ENCODE data around the gene PRLR. TPM values are rescaled to one million over a fixed set of nuclear protein-coding genes. Genes with fewer than 3 reads are reported as not detected.

The PRLR gene
- total and polyA plus RNA-seq, 2 of the 13 experiments (the other 11 are each of a cell fraction or from before 2014, with no cell fraction given) = 12.2 to 13.3 TPM

DNA sequence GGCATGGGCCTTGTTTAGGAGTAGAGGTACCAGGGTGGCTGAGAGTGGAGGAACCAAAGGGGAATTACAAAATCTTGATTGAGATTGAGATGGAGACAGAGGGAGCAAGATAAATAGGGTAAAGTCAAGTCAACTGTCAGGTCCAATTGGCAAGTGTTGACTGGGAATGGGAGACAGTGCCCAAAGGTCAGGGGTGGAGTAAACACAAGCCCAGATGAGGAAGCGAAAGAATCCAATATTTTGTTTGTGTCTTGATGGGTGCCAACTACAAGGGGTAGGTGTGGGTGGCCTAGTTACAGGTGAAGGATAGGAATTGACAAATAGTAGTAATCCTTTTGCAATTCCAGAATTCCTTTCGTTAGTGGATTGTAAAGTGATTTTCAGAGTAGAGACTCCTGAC is 107.5 kb downstream of the PRLR start (continued):
- TF ChIP-seq ARID5B (CRISPR knock-in tag; IDR thresholded peaks at IDR 0.05) = peak; percentile 62
- TF ChIP-seq FOSL2 (CRISPR knock-in tag; IDR thresholded peaks at IDR 0.05) = no peak
- TF ChIP-seq TEAD3 (CRISPR knock-in tag; optimal IDR thresholded peaks at IDR 0.05; ENCODE audit: borderline replicate concordance) = peak; percentile 10
- TF ChIP-seq HOXA9 (CRISPR knock-in tag; IDR thresholded peaks at IDR 0.05; ENCODE audit: borderline replicate concordance) = no peak
- no peak for TF ChIP-seq HES4 (CRISPR knock-in tag; IDR thresholded peaks at IDR 0.05; ENCODE audit: borderline replicate concordance)
- peak; percentile 41; the same call in 1 of the 2 replicates for TF ChIP-seq FOXO1 (CRISPR knock-in tag; IDR thresholded peaks at IDR 0.05)
- no peak for TF ChIP-seq SP5 (CRISPR knock-in tag; IDR thresholded peaks at IDR 0.05; ENCODE audit: borderline replicate concordance, low read depth)
- TF ChIP-seq CEBPB (IDR thresholded peaks at IDR 0.05; ENCODE audit: borderline replicate concordance, low read depth, low read length) = no peak
- no peak for TF ChIP-seq ZNF383 (CRISPR knock-in tag; IDR thresholded peaks at IDR 0.05; ENCODE audit: borderline replicate concordance)
- no peak for TF ChIP-seq DR1 (CRISPR knock-in tag; IDR thresholded peaks at IDR 0.05)
- TF ChIP-seq, protein P1, sequence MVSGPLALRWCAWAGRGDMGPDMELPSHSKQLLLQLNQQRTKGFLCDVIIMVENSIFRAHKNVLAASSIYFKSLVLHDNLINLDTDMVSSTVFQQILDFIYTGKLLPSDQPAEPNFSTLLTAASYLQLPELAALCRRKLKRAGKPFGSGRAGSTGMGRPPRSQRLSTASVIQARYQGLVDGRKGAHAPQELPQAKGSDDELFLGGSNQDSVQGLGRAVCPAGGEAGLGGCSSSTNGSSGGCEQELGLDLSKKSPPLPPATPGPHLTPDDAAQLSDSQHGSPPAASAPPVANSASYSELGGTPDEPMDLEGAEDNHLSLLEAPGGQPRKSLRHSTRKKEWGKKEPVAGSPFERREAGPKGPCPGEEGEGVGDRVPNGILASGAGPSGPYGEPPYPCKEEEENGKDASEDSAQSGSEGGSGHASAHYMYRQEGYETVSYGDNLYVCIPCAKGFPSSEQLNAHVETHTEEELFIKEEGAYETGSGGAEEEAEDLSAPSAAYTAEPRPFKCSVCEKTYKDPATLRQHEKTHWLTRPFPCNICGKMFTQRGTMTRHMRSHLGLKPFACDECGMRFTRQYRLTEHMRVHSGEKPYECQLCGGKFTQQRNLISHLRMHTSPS (CRISPR knock-in tag; IDR thresholded peaks at IDR 0.05; ENCODE audit: low read depth) = peak; percentile 54; the same call in 1 of the 2 replicates
- TF ChIP-seq NKX3-1 (CRISPR knock-in tag; IDR thresholded peaks at IDR 0.05) = no peak
- no peak for TF ChIP-seq MTF1 (CRISPR knock-in tag; IDR thresholded peaks at IDR 0.05)
- TF ChIP-seq ZNF839 (CRISPR knock-in tag; IDR thresholded peaks at IDR 0.05; ENCODE audit: borderline replicate concordance) = no peak
- TF ChIP-seq FOXC1 (CRISPR knock-in tag; IDR thresholded peaks at IDR 0.05; ENCODE audit: borderline replicate concordance) = no peak
- TF ChIP-seq HNF4A (CRISPR knock-in tag; IDR thresholded peaks at IDR 0.05) = peak; percentile 59
- no peak for TF ChIP-seq CSRNP1 (CRISPR knock-in tag; IDR thresholded peaks at IDR 0.05)
- TF ChIP-seq HDAC2 (CRISPR knock-in tag; IDR thresholded peaks at IDR 0.05) = 0 out of 2 replicates have a peak, but pooled peaks have one; percentile 18
- no peak for TF ChIP-seq SCMH1 (CRISPR knock-in tag; IDR thresholded peaks at IDR 0.05; ENCODE audit: borderline replicate concordance)
- TF ChIP-seq XBP1 (CRISPR knock-in tag; IDR thresholded peaks at IDR 0.05) = no peak
- peak; percentile 61 for TF ChIP-seq FOXA3 (CRISPR knock-in tag; IDR thresholded peaks at IDR 0.05)
- TF ChIP-seq CC2D1A (CRISPR knock-in tag; IDR thresholded peaks at IDR 0.05) = no peak
- no peak for TF ChIP-seq FOXP1 (IDR thresholded peaks at IDR 0.05)
- TF ChIP-seq FOXP1 (CRISPR knock-in tag; IDR thresholded peaks at IDR 0.05) = peak; percentile 86
- TF ChIP-seq ELF4 (CRISPR knock-in tag; IDR thresholded peaks at IDR 0.05; ENCODE audit: borderline replicate concordance) = no peak
- no peak for TF ChIP-seq KDM5A (IDR thresholded peaks at IDR 0.05; ENCODE audit: borderline replicate concordance, low read length)
- TF ChIP-seq ZNF550 (CRISPR knock-in tag; IDR thresholded peaks at IDR 0.05; ENCODE audit: borderline replicate concordance) = no peak
